Effector CD8-positive, alpha-beta T cell (primary cell): Measurements from ENCODE around the gene SI.
"Not testable (repeated sequence)": the region's sequence is repeated elsewhere in the genome, so short reads cannot be mapped to it uniquely, and the experiment has no call there.

ENCODE experiments used
- DNase-seq: peaks from one replicate; lab custom pipeline; 2025; lab: John Stamatoyannopoulos, UW
- total RNA-seq, 4 experiments: gene quantifications; one replicate each; lab custom pipeline; 2026; lab: John Stamatoyannopoulos, UW

SI gene
- total RNA-seq = 0 to 0.18 (median 0) reads per million in 4 experiments

DNA sequence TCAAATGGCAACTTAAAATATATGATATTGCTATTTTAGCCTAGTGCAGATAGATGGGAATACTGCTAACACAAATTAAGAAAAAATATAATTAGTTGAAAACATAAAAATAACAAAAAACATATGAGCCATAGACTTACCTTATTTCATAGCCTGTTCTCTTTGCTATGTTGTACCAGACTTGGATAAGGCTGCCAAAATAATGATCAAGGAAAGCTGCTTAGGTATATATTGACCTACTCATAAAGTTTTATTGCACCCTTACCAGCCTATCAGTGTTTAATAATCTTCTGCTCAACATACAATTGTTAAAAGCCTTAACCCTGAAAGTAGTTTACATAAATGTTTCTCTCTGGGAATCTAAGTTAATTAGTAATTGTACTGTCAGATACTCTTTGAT is at the start of gene SI:
Gene SI, minus strand, starts transcription at position 204 of the 400 bp plus-strand sequence. CDS start 2,484 bp downstream, outside the sequence.
- no peak for DNase-seq

DNA sequence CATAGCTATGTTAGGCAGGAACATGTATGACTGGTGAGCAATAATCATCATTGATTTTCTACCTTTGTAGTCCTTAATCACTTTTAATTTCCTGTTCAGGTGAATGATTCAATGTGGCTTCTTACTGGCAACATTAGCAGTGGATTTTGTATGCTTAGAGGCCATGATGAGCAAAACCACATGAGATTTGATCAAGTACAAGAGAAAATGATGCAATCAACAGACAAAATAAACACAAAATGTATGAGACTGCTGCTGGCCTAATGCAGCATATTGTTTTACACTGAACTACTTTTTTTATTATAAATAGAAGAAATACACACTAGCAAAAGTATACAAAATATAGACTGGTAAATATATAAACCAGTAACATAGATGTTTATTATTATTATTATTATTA is 47.5 kb upstream of the SI start:
- no peak for DNase-seq

DNA sequence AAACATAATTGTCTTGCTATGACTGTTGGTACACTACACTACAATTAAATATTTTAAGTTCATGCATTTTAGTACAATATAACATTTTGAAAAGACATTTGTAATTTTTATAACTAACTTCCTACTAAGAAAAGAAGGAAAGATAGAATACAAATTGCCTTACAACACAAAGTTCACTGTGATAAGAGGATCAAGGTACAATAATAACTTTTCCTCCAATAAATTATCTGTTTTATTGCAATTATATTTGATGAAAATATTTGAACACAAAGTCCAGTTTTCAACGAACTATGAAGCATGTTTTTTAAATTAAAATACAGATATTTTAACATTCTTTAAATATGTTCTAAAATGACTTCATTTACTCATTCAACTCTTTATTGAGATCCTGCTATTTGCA is 33.1 kb upstream of the SI start:
- DNase-seq = no peak

DNA sequence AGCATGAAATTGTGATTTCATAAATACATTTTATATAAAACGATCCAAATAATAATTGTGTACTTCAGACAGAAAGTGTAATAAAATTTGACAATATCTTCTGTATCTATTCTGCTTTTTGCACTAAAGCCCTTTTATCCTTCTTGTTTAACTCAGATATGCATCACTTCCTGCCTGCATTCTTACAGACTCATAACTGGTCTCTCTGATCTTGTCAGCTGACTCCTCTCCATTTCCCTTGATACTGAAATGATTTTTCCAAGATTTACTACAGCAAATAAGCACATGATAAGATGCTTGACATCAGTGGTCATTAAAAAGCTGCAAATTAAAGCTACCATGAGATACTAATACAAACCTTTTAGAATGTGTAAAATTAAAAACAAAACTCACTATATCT is 25.3 kb upstream of the SI start:
- no peak for DNase-seq

DNA sequence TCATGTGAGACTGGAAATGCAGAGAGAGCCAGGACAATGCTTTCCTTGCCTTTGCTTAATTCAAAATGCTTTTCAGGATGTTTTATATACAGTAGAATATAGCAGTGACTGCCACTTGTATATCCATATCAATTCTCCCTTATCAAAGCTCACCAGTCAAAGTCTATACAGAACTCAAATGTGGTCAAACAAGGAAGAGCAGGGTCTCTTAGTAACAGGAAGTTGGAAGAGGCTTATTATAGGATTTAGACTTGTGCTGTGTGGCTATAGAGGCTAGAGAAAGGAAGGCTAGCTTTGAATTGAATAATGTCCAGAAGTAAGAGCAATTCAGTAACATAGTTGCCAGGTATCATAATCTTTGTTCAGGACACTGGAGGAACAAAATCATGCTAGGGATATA is 4.4 kb upstream of the SI start:
- no peak for DNase-seq

DNA sequence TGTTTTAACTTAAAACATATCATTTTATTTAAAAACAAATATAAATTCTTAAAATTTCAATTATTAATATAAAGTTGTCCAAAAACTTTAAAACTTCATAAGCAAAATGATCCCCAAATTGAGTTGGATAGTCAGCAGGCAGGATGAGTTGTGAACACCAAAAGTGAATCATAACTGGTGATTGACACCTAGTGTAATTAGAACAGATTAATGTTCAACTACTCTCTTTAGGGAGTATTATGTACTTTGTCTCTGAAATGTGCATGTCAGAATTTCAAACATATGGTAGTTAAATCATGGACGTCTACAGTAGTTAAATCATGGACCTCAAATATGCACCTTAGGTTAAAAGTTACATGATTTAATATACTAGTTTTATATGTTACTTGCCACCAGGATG is 2.9 kb upstream of the SI start:
- no peak for DNase-seq

DNA sequence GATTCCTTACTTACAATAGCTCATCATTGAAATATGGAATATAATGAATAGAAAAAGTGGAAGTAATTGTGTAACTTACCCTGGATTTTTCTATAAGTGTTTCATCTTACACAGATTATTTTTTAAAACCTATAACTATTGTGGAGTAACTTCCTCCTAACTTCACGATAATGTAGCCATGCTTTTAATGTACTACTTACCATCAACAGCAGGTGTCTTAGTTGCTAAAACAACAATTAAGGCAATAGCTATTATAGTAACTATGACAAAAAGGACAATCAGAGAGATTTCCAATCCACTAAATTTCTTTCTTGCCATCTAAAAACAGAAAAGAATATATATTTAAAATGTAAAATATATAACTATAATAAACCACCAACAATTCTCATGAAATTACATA is 2.6 kb downstream of the SI start:
- DNase-seq = no peak

DNA sequence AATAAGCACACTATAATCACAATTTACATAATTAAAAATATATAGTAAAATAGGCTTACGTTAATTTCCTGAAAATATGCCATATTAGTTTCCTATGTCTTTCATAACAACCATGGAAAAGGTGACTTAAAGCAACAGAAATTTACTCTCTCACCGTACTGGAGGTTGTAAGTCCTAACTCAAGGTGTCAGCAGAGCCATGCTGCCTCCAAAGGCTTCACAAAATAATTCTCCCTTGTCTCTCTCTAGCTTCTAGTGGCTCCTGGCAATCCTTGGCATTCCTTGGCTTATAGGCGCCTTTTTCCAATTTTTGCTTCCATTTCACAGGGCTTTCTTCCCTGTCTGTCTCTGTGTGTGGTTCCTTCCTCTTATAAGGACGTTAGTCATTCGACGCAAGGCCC is 7.6 kb downstream of the SI start:
- no peak for DNase-seq

DNA sequence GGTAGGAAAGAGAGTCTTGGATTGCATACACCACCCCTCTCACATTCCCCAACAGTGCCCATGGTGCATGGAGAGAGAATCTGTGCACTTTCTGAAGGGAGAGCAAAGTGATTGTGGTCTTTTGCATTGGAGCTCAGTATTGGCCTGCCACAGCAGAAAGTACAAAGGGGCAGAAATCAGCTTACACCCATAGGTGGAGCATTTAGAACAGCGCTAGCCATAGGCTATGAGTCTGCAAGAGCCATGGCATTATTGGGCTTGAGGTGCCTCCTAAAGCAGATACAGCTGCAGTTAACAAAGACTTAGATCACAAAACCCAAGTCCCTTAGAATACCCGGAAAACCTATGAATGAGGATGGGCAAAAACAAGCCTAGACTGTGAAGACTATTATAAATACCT is 21.8 kb downstream of the SI start:
- DNase-seq = no peak

DNA sequence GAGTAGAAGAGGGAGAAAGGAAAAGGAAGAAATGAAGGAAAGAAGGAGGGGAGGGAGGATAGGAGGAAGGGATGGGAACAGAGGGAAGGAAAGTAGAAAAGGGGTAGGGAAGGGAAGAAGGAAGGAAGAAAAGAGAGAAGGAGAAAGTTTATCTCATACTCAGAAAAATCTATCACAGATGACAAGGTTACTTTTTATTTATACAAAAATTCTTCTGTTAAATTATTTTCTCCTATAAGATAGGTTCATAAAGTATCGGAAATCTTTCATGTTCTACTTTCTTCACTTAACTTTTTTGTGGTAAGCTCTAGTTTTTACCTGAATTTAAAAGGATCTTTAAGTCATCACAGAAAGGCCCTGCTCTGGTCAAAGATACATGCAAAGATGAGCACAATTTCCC is 38.1 kb downstream of the SI start:
- no peak for DNase-seq

DNA sequence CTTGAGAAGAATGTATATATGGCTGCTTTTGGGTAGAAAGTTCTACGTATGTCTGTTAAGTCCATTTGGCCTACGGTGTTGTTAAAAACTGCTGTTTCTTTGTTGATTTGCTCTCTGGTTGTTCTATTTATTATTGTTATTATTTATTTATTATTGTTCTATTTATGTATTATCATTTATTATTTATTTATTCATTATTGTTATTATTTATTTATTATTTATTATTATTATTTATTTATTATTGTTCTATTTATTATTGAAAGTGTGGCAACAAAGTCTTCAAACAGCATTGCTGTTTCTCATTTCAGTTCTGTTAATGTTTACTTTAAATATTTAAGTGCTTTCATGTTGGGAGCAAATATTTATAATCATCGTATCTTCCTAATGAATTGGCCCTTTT is 66.7 kb downstream of the SI start:
- no peak for DNase-seq

DNA sequence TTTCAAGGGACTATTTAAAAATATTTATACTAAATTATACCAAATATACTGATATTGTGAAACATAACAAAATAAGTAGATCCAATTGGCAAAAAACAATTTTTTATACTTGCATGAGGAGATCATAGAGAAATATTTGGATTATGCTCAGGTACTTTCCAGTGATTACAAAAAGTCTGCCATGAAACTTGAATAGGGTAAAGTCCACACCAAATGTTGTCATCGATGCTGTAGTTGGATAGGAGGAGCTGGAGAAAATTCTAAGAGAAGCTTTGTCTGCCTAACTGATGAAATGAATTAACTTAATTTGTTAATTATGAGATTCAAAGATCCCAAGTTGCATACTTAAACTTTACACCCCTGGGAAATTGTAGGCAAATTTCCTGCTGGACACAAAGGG is 93.3 kb downstream of the SI start:
- no peak for DNase-seq

DNA sequence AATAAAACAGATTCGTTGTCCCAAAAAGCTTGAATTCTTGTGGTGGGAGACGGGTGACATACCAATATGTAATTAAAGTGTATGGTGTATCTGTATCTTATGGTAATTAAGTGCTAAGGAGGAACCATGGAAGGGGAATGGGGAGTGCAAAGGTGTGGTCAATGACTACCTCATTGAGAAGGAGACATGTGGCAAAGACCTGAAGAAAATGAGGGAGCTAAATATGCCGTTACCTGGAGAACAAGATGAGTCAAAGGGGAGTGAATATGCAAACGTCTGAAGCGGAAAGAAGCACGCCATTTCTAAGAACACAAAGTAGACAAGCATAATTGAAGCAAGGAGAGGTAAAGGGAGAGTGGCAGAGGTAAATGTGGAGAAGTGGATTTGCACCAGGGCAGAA is 115.7 kb downstream of the SI start:
- no peak for DNase-seq

DNA sequence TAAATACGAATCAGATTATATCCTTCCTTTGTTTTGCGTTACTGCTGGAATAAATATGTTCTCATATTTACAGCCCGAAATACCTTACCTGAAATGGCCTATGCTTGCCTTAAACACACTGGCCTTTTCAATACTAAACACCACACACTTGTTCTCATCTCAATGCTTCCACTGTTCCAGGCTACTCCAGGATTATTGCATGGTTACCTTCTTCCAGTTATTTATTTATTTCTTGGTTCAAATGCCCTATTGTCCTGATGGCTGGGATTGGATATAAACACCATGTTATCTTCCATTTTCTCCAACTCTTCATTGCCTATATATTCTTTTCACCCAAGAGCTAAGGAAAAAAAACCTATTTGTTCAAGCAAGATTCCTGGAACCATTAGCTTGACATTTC is 125.3 kb downstream of the SI start:
- DNase-seq = no peak

DNA sequence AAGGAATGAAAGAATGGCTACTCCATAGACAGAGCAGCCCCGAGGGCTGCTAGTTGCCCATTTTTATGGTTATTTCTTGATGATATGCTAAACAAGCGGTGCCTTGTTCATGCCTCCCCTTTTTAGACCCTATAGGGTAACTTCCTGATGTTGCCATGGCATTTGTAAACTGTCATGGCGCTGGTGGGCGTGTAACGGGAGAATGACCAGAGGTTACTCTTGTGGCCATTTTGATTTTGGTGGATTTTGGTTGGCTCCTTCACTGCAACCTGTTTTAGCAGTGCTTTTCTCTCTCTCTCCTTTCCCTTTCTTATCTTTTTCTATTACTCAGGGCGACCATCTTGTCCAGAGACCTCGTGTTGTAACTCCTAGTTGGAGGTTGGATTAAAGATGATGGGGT is 126.9 kb downstream of the SI start:
- DNase-seq = not testable (repeated sequence)

DNA sequence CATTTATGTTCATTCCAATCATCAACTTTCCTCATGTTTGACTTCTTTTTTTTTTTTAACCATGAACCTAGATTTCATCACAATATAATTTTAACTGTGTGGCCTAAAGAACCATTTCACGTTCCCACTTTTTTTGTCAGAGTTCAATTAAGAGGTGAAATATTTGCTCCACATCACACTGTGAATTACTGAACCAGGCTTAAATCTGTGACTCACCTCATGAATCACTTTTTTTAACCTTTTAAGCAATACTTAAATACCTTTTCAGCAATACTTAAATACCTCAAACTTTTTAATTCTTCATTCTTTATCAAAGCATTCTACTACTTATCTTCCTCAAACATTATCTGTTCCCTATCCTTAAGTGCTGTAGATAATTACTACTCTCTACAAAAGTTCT is 137.6 kb downstream of the SI start:
- DNase-seq = no peak

DNA sequence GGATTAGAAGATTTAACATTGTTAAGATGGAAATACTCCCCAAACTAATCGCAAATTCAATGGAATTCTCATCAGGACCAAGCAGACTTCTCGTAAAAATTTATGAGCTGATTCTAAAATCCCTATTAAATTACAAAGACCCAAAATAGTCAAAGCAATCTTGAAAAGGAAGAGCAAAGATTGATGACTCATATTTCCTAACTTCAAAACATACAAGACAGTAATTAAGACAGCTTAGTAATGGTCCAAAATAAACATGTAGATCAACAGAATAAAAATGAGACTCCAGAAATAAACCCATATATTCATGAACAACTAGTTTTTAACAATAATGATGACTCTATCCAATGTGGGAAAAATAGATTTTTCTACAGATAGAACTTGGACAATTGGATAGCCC is 148.7 kb downstream of the SI start:
- no peak for DNase-seq
